ENCODE data around the gene CMSS1. TPM values are rescaled to one million over a fixed set of nuclear protein-coding genes. Genes with fewer than 3 reads are reported as not detected.

Gene CMSS1
- total RNA-seq, 4 donors from 2014 or later = 23.2 to 89.5 (median 67.6) TPM

- in situ Hi-C loops (cut with MboI; ENCODE audit: low sequenced_read_pairs in 4 of 4) = no loop called here
- H3K27ac ChIP-seq = peak overlapping the region; percentile 36 to 76 (median 66)
- H3K4me1 ChIP-seq = peaks cover 14 to 19% of the 10 kb centered on the region in 2 donors
- TF ChIP-seq POLR2A (IDR thresholded peaks at IDR 0.05) = no peak
- TF ChIP-seq, protein P1, sequence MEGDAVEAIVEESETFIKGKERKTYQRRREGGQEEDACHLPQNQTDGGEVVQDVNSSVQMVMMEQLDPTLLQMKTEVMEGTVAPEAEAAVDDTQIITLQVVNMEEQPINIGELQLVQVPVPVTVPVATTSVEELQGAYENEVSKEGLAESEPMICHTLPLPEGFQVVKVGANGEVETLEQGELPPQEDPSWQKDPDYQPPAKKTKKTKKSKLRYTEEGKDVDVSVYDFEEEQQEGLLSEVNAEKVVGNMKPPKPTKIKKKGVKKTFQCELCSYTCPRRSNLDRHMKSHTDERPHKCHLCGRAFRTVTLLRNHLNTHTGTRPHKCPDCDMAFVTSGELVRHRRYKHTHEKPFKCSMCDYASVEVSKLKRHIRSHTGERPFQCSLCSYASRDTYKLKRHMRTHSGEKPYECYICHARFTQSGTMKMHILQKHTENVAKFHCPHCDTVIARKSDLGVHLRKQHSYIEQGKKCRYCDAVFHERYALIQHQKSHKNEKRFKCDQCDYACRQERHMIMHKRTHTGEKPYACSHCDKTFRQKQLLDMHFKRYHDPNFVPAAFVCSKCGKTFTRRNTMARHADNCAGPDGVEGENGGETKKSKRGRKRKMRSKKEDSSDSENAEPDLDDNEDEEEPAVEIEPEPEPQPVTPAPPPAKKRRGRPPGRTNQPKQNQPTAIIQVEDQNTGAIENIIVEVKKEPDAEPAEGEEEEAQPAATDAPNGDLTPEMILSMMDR (IDR thresholded peaks at IDR 0.05 in 4 of 5, conservative IDR thresholded peaks at IDR 0.05 in 1 of 5) = no peak
- H3K9me3 ChIP-seq = no peaks in the 10 kb centered on the region
- intact Hi-C loops (cut with DNase I; ENCODE audit: low total_unique reads) = no loop called here
- no peak overlapping the region for H3K4me3 ChIP-seq
- ATAC-seq (no peak), DNase-seq (no peak)
- H3K27me3 ChIP-seq = no peaks in the 10 kb centered on the region
- H3K36me3 ChIP-seq = no peaks in the 10 kb centered on the region
Measured at GRCh38 chr3:99902091-99902490, 84.4 kb downstream of the CMSS1 start.

GRCh38 chr3:99903869-99904268 lies 86.2 kb downstream of the CMSS1 start:
- in situ Hi-C loops (cut with MboI; ENCODE audit: low sequenced_read_pairs in 4 of 4) (no loop called here), intact Hi-C loops (cut with DNase I; ENCODE audit: low total_unique reads) (no loop called here)
- Histone ChIP-seq H3K27me3 (no peaks in the 10 kb centered on the region), H3K9me3 (no peaks in the 10 kb centered on the region), H3K27ac (peak overlapping the region in 3 of 4 donors; percentile 12 to 41 (median 17)), H3K4me1 (peaks cover 28 to 30% of the 10 kb centered on the region in 2 donors), H3K4me3 (no peak overlapping the region), H3K36me3 (no peaks in the 10 kb centered on the region)
- no peak for DNase-seq
- ATAC-seq = no peak
- TF ChIP-seq, protein P1 (IDR thresholded peaks at IDR 0.05 in 4 of 5, conservative IDR thresholded peaks at IDR 0.05 in 1 of 5) = no peak
- TF ChIP-seq POLR2A (IDR thresholded peaks at IDR 0.05) = no peak

DNA sequence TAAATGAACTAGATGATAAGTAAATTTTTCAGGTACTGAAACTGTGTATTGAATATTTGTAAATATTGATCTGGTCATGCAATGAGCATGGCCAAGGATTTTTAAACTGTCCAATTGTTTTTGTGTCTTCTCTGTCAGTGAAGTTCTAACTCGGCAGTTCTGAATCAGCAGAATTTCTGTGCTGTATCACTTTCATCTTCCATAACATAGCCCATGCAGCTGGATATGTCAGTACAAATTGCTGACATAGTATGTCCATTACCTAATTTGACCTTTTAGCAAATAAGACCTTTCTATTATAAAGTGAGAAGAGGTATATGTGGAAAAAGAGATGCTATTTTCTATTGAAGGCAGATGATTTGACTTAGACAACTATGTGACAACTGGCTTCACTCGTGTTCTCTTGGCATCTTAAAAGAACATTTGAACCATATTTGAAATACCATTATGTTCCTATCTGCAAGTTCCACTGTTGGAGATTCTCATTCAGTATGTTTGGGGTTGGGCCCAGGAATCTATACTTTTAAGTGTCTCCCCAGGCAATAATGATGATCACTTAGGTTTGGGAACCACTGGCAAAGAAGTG lies 90.4 kb downstream of the CMSS1 start:
- Histone ChIP-seq H3K4me3 (no peak overlapping the region), H3K36me3 (no peaks in the 10 kb centered on the region), H3K4me1 (peaks cover 28 to 48% of the 10 kb centered on the region in 2 donors), H3K9me3 (no peaks in the 10 kb centered on the region), H3K27me3 (no peaks in the 10 kb centered on the region), H3K27ac (peak overlapping the region; percentile 39 to 75 (median 43))
- DNase-seq (no peak), ATAC-seq (peak in 1 of 2 donors; percentile 59)
- intact Hi-C loops (cut with DNase I; ENCODE audit: low total_unique reads) (loop anchor here (5.0 kb wide), 1 partner anchor 61 kb away; no protein-coding TSS in a partner anchor), in situ Hi-C loops (cut with MboI; ENCODE audit: low sequenced_read_pairs in 4 of 4) (no loop called here)
- TF ChIP-seq POLR2A (IDR thresholded peaks at IDR 0.05) = no peak

DNA sequence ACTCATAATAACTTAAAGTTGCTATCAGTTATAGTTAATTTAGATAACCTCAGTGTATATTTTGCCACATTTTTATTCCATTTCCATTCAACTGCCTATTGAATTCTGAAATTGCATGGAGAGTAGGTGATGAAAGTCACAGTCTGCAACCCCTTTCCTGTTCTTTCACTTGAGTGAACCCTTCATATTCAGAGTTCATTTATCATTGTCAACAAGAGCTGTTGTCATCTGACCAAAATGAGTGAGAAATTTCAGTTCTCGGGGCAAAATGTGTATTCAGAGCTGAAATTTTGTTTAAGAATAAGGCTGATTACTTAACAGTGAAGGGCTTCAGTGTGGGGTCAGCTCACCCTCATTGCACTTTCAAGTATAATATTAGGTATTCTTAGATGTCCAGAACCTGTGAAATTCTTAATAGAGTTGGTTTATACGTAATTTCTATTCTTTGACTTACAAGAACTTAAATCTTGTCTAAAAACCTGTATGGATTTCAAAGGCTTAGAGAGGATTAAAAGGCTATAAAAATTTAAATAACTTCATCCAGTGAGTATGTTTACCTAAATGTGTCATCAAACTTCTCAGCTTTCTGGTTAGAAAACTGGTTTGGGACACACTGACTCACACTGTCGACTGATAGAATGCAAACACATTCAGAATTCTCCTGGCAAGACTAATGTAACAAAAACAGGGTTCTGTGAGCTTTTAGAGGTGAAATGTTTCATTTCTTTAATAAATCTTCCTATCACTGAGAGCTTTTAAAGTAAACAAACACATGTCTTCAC lies 92.2 kb downstream of the CMSS1 start:
- no peaks in the 10 kb centered on the region for H3K9me3 ChIP-seq
- intact Hi-C loops (cut with DNase I; ENCODE audit: low total_unique reads) = loop anchor here (5.0 kb wide), 1 partner anchor 63 kb away; no protein-coding TSS in a partner anchor
- H3K4me1 ChIP-seq = peaks cover 28 to 44% of the 10 kb centered on the region in 2 donors
- in situ Hi-C loops (cut with MboI; ENCODE audit: low sequenced_read_pairs in 4 of 4) = no loop called here
- no peaks in the 10 kb centered on the region for H3K36me3 ChIP-seq
- DNase-seq (no peak), ATAC-seq (no peak)
- TF ChIP-seq, protein P1 (IDR thresholded peaks at IDR 0.05 in 4 of 5, conservative IDR thresholded peaks at IDR 0.05 in 1 of 5) = no peak
- TF ChIP-seq POLR2A (IDR thresholded peaks at IDR 0.05) = no peak
- H3K27me3 ChIP-seq = no peaks in the 10 kb centered on the region
- no peak overlapping the region for H3K4me3 ChIP-seq
- H3K27ac ChIP-seq = peak overlapping the region; percentile 24 to 77 (median 47)

- TF ChIP-seq POLR2A (IDR thresholded peaks at IDR 0.05) = no peak
- TF ChIP-seq, protein P1 (IDR thresholded peaks at IDR 0.05 in 4 of 5, conservative IDR thresholded peaks at IDR 0.05 in 1 of 5) = no peak
- intact Hi-C loops (cut with DNase I; ENCODE audit: low total_unique reads) (no loop called here), in situ Hi-C loops (cut with MboI; ENCODE audit: low sequenced_read_pairs in 4 of 4) (no loop called here)
- no peaks in the 10 kb centered on the region for H3K9me3 ChIP-seq
- peaks cover 28 to 44% of the 10 kb centered on the region in 2 donors for H3K4me1 ChIP-seq
- H3K36me3 ChIP-seq = no peaks in the 10 kb centered on the region
- no peaks in the 10 kb centered on the region for H3K27me3 ChIP-seq
- ATAC-seq (peak in 1 of 2 donors; percentile 73), DNase-seq (no peak)
- H3K4me3 ChIP-seq = no peak overlapping the region
- H3K27ac ChIP-seq = peak overlapping the region; percentile 24 to 77 (median 47)
Measured at GRCh38 chr3:99910752-99911290, 93.2 kb downstream of the CMSS1 start.
